C4-2B (cell line): ENCODE measurements around the gene SRCIN1.

Experiments used
- CTCF ChIP-seq: fragments of 450-650 bp; conservative IDR thresholded peaks from 2 replicates; pipeline ENCODE4 v1.5.1; 2017; ENCODE audit warnings: mild to moderate bottlenecking
- ZFX ChIP-seq: fragments of 450-650 bp; IDR thresholded peaks from 2 replicates; pipeline ENCODE4 v1.6.1; 2017

GRCh38 chr17:38628441-38628840, 22.7 kb upstream of the SRCIN1 start:
- TF ChIP-seq CTCF (no peak), ZFX (no peak)
